ENCODE results near the gene ACADM.
"Not testable (repeated sequence)": the region's sequence is repeated elsewhere in the genome, so short reads cannot be mapped to it uniquely, and the experiment has no call there.

ACADM gene

GRCh38 chr1:75710832-75711231, 13.7 kb upstream of the ACADM start:
- TF ChIP-seq CTCF (IDR thresholded peaks at IDR 0.05; ENCODE audit: extremely low read depth, missing control alignments): no peak
- DNase-seq (ENCODE audit: low spot score): no peak

DNA sequence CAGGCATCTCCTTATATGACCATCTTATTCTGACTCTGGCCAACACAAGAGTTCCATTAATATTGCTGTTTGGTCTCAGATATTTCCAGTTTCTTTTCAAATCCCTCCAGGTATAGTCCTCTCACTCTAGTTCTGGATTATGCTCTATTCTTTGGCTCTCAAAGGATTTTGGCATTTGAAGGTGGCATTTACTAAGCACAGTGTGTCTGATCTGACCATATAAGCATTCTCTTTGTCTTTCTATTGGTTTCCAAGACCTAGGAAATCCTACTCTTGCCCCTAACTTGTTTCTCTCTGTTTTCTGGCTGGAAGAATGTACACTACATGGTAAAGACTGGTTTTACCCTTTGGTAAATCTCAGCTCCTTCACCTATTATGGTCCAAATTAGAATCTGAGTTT, 12.7 kb upstream of the ACADM start:
- no peak for TF ChIP-seq CTCF (IDR thresholded peaks at IDR 0.05; ENCODE audit: extremely low read depth, missing control alignments)

GRCh38 chr1:75712306-75712705, 12.2 kb upstream of the ACADM start:
- no peak for DNase-seq (ENCODE audit: low spot score)

More for the DNA sequence above, 12.7 kb upstream of the ACADM start:
- DNase-seq (ENCODE audit: low spot score): no peak

GRCh38 chr1:75719810-75720209, 4.7 kb upstream of the ACADM start:
- no peak for TF ChIP-seq CTCF (IDR thresholded peaks at IDR 0.05; ENCODE audit: extremely low read depth, missing control alignments)
- DNase-seq (ENCODE audit: low spot score): no peak

More at GRCh38 chr1:75712306-75712705, 12.2 kb upstream of the ACADM start:
- no peak for TF ChIP-seq CTCF (IDR thresholded peaks at IDR 0.05; ENCODE audit: extremely low read depth, missing control alignments)

- DNase-seq (ENCODE audit: low spot score): no peak
- no peak for TF ChIP-seq CTCF (IDR thresholded peaks at IDR 0.05; ENCODE audit: extremely low read depth, missing control alignments)
Measured at GRCh38 chr1:75720325-75720724, 4.2 kb upstream of the ACADM start.

GRCh38 chr1:75720820-75721219, 3.7 kb upstream of the ACADM start:
- DNase-seq (ENCODE audit: low spot score): no peak
- no peak for TF ChIP-seq CTCF (IDR thresholded peaks at IDR 0.05; ENCODE audit: extremely low read depth, missing control alignments)

GRCh38 chr1:75722246-75722645, 2.3 kb upstream of the ACADM start:
- DNase-seq (ENCODE audit: low spot score): not testable (repeated sequence)

DNA sequence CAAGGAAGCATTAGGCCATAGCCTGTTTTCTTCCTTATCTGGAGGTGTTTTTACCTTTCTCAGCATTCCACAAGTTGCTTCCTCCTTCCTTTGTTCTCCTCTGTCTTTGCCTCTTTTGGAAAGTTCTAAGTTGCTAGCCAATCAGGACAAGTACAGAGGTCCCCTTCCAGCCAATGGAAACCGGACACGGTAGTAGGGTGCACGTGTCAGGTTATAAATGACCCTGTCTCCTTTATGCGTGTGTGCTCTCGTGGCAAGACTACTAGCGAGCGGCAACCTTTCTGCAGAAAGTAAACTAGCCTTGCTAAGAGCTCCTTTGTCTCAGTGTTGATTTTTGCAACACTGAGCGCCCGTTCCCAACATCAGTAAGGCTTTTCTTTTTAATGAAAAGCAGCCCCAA, 1.5 kb upstream of the ACADM start:
- TF ChIP-seq CTCF (IDR thresholded peaks at IDR 0.05; ENCODE audit: extremely low read depth, missing control alignments): no peak
- DNase-seq (ENCODE audit: low spot score): no peak

All from GM20000 (cell line).